HG02884 (cell line): ENCODE data around the gene TTC23.

Experiments
- ATAC-seq: cut with Tn5 transposase; IDR thresholded peaks from one replicate; pipeline ENCODE4 v1.9.1; 2021; ENCODE audit warnings: mild to moderate bottlenecking, moderate library complexity; ENCODE audit not compliant: unreplicated experiment

Gene TTC23

GRCh38 chr15:99090011-99090699, 159.2 kb downstream of the TTC23 start:
- ATAC-seq, result peak; percentile 100

GRCh38 chr15:99087405-99087943, 161.9 kb downstream of the TTC23 start:
- no peak for ATAC-seq

- ATAC-seq, result no peak
These were observed 163.1 kb downstream of the TTC23 start for GRCh38 chr15:99086327-99086667.
